Stimulated activated CD8-positive, alpha-beta memory T cell treated with anti-CD3 and anti-CD28 coated beads, Interleukin-15, amount 100 ng/mL, for 24 hours (primary cell): ENCODE measurements around the gene RHOBTB1.
"Not testable (repeated sequence)": the region's sequence is repeated elsewhere in the genome, so short reads cannot be mapped to it uniquely, and the experiment has no call there.

ENCODE experiments used
- DNase-seq: peaks from one replicate; pipeline ENCODE4 v3.0.0-alpha.2; 2020; ENCODE audit warnings: low read depth

RHOBTB1 gene, protein sequence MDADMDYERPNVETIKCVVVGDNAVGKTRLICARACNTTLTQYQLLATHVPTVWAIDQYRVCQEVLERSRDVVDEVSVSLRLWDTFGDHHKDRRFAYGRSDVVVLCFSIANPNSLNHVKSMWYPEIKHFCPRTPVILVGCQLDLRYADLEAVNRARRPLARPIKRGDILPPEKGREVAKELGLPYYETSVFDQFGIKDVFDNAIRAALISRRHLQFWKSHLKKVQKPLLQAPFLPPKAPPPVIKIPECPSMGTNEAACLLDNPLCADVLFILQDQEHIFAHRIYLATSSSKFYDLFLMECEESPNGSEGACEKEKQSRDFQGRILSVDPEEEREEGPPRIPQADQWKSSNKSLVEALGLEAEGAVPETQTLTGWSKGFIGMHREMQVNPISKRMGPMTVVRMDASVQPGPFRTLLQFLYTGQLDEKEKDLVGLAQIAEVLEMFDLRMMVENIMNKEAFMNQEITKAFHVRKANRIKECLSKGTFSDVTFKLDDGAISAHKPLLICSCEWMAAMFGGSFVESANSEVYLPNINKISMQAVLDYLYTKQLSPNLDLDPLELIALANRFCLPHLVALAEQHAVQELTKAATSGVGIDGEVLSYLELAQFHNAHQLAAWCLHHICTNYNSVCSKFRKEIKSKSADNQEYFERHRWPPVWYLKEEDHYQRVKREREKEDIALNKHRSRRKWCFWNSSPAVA

DNA sequence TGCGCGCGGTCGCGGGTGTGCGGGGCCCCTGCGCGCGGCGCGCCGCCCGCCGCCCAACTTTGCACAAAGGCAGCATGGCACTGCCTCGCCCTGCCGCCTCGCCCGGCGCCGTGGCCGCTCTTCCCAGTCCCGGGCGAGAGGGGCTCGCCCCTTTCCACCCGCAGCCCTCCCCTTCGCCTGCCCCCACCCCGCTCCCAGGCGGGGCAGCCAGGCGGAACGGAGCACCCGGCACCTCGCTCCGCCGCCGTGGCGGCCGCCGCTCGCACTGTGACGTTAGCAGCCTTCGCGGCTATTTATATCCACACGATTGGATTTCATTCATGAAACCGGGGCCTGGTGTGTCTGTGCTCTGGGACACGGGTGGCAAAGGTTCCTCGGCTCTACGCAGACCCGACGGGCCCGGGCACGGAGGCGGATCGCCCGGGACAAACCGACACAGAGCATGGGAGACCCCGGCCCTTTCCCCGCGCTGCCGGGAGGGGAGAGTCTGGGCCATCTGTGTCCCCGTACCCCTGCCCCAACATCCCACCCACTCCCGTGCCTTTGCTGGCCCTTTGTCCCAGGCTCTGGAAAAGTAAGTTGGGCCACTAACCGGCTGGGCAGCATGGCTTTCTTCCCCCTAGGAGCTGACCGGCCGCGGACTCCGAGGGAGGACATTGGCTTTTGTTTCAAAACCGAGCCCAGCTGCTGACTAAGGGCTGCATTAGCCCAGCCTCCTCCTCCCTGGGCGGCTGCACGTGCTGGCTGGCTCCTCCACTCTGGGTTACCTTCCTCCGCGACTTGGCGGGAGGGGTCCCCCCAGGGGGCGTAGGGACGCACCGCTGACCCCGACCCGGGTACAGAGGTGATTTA, at the start of gene RHOBTB1:
Gene RHOBTB1 (minus strand): TSS at position 128 of the 852 bp plus-strand sequence. CDS start 32,643 bp downstream, outside the sequence.
- DNase-seq: no peak

DNA sequence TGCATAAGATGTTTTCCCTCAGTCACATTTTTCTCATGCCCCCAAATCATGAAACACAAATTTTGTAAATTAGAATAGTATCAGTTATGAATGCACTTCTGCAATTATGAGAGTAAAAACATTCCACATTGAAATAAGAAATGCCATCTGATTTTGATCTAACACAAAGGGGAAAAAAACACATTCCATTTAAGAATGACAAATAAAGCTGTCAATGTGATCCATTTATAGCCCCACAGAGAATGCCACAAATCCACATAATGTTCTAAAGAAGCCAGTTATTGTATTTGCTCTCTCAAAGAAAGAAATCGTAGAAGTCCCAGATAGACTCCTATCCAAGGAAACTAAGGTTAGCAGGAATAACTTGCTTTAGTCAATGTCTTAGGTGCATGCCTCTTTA, 48.7 kb upstream of the RHOBTB1 start:
- no peak for DNase-seq

DNA sequence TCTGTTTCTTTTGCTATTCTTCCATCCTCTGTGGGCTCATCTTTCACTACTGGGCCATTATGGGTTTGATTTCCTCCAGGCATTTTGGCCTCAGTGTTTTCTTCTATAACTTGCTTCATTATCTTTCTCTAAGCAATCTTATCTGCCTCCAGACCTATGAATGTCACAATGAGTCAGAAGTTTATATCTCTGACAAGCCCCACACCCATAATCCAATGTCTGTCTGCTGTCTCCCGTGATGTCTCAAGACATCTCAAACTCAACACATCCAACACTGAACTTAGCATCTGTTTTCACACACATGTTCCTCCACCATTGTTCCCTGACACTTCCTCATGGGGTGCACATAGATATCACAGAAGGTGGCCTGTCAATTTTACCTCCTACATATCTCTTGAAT, 46.7 kb upstream of the RHOBTB1 start:
- no peak for DNase-seq

DNA sequence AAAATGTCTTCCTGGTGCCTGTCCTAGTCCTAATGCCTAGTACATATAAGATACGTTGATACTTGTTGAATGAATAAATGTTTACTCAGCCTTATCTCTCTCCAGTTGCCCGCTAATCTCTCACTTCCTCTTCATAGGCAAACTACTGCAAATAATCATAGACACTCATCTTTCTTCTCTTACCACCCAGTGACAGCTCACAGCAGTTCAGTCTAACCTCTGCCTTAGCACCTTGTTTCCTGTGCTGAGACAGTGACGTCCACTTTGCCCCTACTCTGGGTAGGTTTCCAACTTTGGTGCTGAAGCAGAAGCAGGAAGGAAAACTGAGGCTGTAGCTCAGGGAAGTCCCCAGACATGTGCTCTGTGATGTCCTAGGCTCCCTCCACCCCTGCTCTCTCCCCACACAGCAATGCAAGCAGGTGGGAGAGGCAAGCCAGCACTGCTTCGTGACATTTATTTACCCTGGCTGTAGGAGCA, 45.5 kb upstream of the RHOBTB1 start:
- DNase-seq: no peak

DNA sequence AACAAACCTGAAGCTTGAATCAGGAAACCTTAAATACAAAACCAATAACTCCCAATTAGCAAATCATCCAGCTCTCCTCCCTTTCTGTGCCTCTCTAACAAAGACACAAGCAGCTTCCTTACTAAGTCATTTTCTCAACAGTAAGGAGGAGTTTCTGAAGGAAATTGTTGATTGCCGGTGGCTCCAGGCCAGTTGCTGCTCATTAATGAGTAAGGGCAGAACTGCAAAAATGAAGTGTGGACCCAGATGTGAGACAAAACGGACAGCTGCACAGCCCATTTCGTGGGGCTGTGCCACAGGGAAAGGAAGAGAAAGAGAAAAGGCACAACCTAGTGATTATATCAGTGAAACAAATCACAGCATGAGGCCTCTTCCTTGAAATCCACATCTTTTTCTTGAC, 42.8 kb upstream of the RHOBTB1 start:
- DNase-seq: no peak

GRCh38 chr10:60985951-60986350, 42.0 kb upstream of the RHOBTB1 start:
- no peak for DNase-seq

DNA sequence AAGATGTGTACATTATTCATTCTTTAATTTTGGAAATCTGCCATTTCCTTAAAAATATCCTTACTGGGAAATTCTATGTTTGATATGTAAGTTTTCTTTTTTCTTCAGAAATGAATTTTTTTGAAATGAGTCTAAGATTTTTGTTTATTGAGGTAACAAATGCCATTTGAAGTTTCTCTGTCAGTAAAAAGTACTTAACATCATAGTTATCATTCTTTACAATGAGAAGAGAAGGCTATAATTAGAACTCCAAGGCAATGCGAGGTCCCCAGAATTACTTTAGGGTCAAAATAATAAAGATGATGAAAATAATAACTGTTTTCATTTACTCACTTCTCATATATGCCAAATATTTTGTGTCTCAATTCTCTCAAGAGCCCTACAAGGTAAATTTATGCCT, 37.0 kb upstream of the RHOBTB1 start:
- no peak for DNase-seq

GRCh38 chr10:60979667-60980104, 35.7 kb upstream of the RHOBTB1 start:
- no peak for DNase-seq

GRCh38 chr10:60978287-60979115, 34.5 kb upstream of the RHOBTB1 start:
- no peak for DNase-seq

- DNase-seq: no peak
Measured at GRCh38 chr10:60977161-60978122, 33.5 kb upstream of the RHOBTB1 start.

DNA sequence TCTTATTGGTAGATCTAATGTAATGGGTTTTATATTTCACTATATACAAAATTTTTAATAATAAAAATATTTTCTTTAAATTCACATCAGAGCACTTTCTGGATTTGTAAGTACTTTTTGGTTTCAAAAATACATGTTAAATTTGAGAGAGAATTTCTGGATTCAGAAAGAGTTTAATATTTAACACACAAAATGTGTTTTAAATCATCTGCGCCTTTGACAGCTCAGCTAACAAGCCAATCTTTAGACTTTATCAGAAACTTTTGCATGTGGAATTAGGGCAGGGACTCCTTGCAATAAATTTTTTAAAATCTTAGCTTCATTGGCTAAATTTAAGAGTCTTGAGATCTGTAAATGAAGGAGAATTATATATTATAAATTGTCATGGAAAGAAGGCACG, 32.7 kb upstream of the RHOBTB1 start:
- DNase-seq: no peak

- DNase-seq: no peak
Measured at GRCh38 chr10:60975716-60976115, 31.7 kb upstream of the RHOBTB1 start.

DNA sequence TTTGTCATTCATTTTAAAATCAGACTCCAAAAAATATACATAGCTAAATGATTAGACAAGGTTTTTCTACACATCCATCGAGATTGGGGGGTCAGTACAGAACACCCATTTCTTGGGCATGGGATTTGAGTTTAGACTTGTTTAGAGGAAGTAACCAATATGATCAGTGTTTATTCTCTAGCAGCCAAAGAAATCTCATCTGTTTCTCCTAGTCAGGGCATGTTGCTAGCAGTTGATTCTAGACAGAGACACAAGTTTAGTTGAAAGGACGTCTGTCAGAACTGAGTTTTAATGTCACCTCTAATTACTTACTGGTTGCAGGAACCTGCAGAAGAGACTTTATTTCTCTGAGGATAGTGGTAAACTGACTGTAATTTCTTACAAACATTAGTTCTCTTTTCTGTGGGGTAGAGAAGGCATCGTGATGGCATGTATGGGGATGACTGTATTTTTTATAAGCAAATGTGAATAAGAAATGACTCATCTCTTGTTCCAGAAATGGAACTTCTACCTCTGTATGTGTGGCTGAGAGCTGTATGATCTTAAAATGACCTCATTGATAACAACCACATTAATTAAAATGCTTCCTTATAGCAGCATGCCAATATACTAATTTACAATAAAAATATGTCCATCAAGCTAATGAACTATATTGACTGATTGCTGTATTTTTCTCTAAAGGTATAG, 30.6 kb upstream of the RHOBTB1 start:
- no peak for DNase-seq

GRCh38 chr10:60973086-60973485, 29.1 kb upstream of the RHOBTB1 start:
- no peak for DNase-seq

DNA sequence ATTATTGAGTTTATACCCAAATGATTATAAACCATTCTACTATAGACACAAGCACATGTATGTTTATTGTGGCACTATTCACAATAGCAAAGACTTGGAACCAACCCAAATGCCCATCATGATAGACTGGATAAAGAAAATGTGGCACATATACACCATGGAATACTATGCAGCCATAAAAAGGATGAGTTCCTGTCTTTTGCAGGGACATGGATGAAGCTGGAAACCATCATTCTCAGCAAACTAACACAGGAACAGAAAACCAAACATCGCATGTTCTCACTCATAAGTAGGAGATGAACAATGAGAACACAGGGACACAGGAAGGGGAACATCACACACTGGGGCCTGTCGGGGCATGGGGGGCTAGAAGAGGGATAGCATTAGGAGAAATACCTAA, 28.2 kb upstream of the RHOBTB1 start:
- DNase-seq: not testable (repeated sequence)

- DNase-seq: no peak
Measured at GRCh38 chr10:60970526-60970925, 26.5 kb upstream of the RHOBTB1 start.

GRCh38 chr10:60968504-60968903, 24.5 kb upstream of the RHOBTB1 start:
- DNase-seq: no peak

GRCh38 chr10:60967854-60968484, 24.0 kb upstream of the RHOBTB1 start:
- no peak for DNase-seq

DNA sequence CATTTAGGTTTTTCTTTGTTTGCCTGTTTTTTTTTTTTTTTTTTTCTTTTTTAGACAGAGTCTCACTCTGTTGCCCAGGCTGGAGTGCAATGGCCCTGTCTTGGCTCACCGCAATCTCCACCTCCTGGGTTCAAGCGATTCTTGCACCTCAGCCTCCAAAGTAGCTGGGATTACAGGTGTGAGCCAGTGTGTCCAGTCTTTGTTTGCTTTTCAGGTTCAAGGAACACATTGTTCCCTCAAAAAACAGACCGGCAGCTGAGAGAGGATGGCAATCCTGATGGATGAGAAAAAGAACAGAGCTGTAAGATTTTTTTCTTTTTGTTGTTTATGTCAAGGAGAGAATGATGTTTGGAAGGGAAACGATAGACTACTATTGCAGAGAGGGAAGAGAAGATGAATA, 23.3 kb upstream of the RHOBTB1 start:
- no peak for DNase-seq
